HepG2 (cell line): ENCODE results near the gene ANKRD62.

Experiments
- CAMTA2 ChIP-seq: sonication (generic); formaldehyde crosslinking; IDR thresholded peaks from 2 replicates; pipeline ENCODE4 v1.4.0; 2020; ENCODE audit warnings: mild to moderate bottlenecking, missing genetic modification reagents, borderline replicate concordance
- ESRRA ChIP-seq: sonication (generic); formaldehyde crosslinking; IDR thresholded peaks from 2 replicates; pipeline ENCODE4 v1.5.1; 2020; ENCODE audit warnings: mild to moderate bottlenecking, low read depth, missing genetic modification reagents
- JUND ChIP-seq: sonication (generic); formaldehyde crosslinking; IDR thresholded peaks from 2 replicates; pipeline ENCODE4 v1.8.0; 2022; ENCODE audit warnings: mild to moderate bottlenecking, missing genetic modification reagents
- MTA3 ChIP-seq: sonication (generic); formaldehyde crosslinking; IDR thresholded peaks from 2 replicates; pipeline ENCODE4 v1.4.0; 2020; ENCODE audit warnings: missing genetic modification reagents
- NBN ChIP-seq: fragments of 450-650 bp; conservative IDR thresholded peaks from 2 replicates; pipeline ENCODE4 v1.6.1; 2017
- NR2F1 ChIP-seq, 2 experiments: fragments of 450-650 bp in 1 of 2; formaldehyde crosslinking in 1 of 2; IDR thresholded peaks; 2 replicates each; pipeline versions ENCODE4 v1.5.0 to v1.6.1; 2016 to 2020; ENCODE audit warnings: mild to moderate bottlenecking in 1 of 2, missing compliant biosample characterization in 1 of 2, missing genetic modification reagents in 1 of 2, moderate library complexity in 1 of 2
- TRIM22 ChIP-seq: fragments of 450-650 bp; IDR thresholded peaks from 2 replicates; pipeline ENCODE4 v1.6.1; 2017
- YY1 ChIP-seq: IDR thresholded peaks from 2 replicates; pipeline ENCODE4 v1.6.1; 2011; ENCODE audit warnings: low read length, low read depth, moderate library complexity, mild to moderate bottlenecking; ENCODE audit not compliant: insufficient read depth, insufficient replicate concordance
- ZNF749 ChIP-seq: sonication (generic); formaldehyde crosslinking; IDR thresholded peaks from 2 replicates; pipeline ENCODE4 v1.8.0; 2022; ENCODE audit warnings: mild to moderate bottlenecking, missing genetic modification reagents, moderate library complexity, borderline replicate concordance
- TF ChIP-seq, protein P1 (sequence below): sonication (generic); formaldehyde crosslinking; IDR thresholded peaks from 2 replicates; pipeline ENCODE4 v1.4.0; 2020; ENCODE audit warnings: missing genetic modification reagents

- TF ChIP-seq MTA3: no peak
- TF ChIP-seq, protein P1, sequence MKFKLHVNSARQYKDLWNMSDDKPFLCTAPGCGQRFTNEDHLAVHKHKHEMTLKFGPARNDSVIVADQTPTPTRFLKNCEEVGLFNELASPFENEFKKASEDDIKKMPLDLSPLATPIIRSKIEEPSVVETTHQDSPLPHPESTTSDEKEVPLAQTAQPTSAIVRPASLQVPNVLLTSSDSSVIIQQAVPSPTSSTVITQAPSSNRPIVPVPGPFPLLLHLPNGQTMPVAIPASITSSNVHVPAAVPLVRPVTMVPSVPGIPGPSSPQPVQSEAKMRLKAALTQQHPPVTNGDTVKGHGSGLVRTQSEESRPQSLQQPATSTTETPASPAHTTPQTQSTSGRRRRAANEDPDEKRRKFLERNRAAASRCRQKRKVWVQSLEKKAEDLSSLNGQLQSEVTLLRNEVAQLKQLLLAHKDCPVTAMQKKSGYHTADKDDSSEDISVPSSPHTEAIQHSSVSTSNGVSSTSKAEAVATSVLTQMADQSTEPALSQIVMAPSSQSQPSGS: no peak
- no peak for TF ChIP-seq NR2F1 (CRISPR knock-in tag; IDR thresholded peaks at IDR 0.05)
- no peak for TF ChIP-seq NBN
- TF ChIP-seq ESRRA: no peak
- no peak for TF ChIP-seq TRIM22
- no peak for TF ChIP-seq YY1
- no peak for TF ChIP-seq ZNF749 (CRISPR knock-in tag)
- TF ChIP-seq JUND (CRISPR knock-in tag): no peak
- TF ChIP-seq CAMTA2 (CRISPR knock-in tag): no peak
These were observed 26.0 kb upstream of the ANKRD62 start for GRCh38 chr18:12067671-12068070.
